Measurements from ENCODE around the gene ANO1. TPM values are rescaled to one million over a fixed set of nuclear protein-coding genes. Genes with fewer than 3 reads are reported as not detected.

Gene ANO1
- total RNA-seq, 1 experiment from 2014 or later = 10.9 TPM

- H4K20me1 ChIP-seq (ENCODE audit: control insufficient read depth, insufficient read depth, insufficient read length) = no peaks in the 10 kb centered on the region
- no peak overlapping the region for H2AFZ ChIP-seq (ENCODE audit: low read length)
- no peaks in the 10 kb centered on the region for H3K23me2 ChIP-seq (ENCODE audit: insufficient read length, low read depth, low read length, poor library complexity, severe bottlenecking)
- no peak overlapping the region for H2BK20ac ChIP-seq (ENCODE audit: low read depth, low read length, poor library complexity, severe bottlenecking)
- WGBS (ENCODE audit: extremely low coverage, insufficient read length, low lambda C conversion rate) = no CpG with 5 or more reads among the region's 7 CpGs
- no peak overlapping the region for H3K4ac ChIP-seq (ENCODE audit: low read depth, low read length)
- peaks cover 10 to 11% of the 10 kb centered on the region in 2 experiments for H3K4me1 Mint-ChIP-seq
- peak; percentile 15 for DNase-seq
- no peak overlapping the region for H3K4me3 Mint-ChIP-seq
- no peak overlapping the region for H4K8ac ChIP-seq (replicated peaks; ENCODE audit: insufficient read length, low read depth, low read length)
- no peak overlapping the region for H3K27ac ChIP-seq (ENCODE audit: insufficient read length, low read depth, low read length)
- no peaks in the 10 kb centered on the region for H3K9me3 ChIP-seq (ENCODE audit: control insufficient read depth, low read depth, low read length)
- no peak overlapping the region for H3K9ac ChIP-seq (ENCODE audit: extremely low read depth, insufficient read length, low read length)
- no peak overlapping the region for H2BK120ac ChIP-seq (ENCODE audit: low read depth, low read length, poor library complexity, severe bottlenecking)
- H3K9me3 Mint-ChIP-seq = no peaks in the 10 kb centered on the region
- H3K4me1 ChIP-seq (ENCODE audit: insufficient read depth, low read length) = no peaks in the 10 kb centered on the region
- H4K91ac ChIP-seq (ENCODE audit: insufficient read length, low read depth, low read length) = no peak overlapping the region
- H2BK15ac ChIP-seq (ENCODE audit: low read depth, low read length) = no peak overlapping the region
- H3K27me3 ChIP-seq (ENCODE audit: insufficient read depth, low read length) = no peaks in the 10 kb centered on the region
- no peak overlapping the region for H3T11ph ChIP-seq (ENCODE audit: low read length)
- H3K23ac ChIP-seq (ENCODE audit: insufficient read length, low read depth, low read length) = no peak overlapping the region
- H3K56ac ChIP-seq (ENCODE audit: insufficient read length, low read depth, low read length) = no peak overlapping the region
- no peaks in the 10 kb centered on the region for H3K79me2 ChIP-seq (ENCODE audit: insufficient read depth, low read length)
- H3K4me2 ChIP-seq (ENCODE audit: insufficient read depth, insufficient read length, low read length) = no peak overlapping the region
- no peak overlapping the region for H3K27ac Mint-ChIP-seq
- no peak overlapping the region for H3K14ac ChIP-seq (ENCODE audit: insufficient read depth, low read length)
- H2BK5ac ChIP-seq (ENCODE audit: insufficient read length, low read length) = no peak overlapping the region
- H3K79me1 ChIP-seq (ENCODE audit: insufficient read depth, low read depth, low read length, poor library complexity, severe bottlenecking) = no peaks in the 10 kb centered on the region
- no peak overlapping the region for H4K5ac ChIP-seq (ENCODE audit: insufficient read length, low read depth, low read length)
- no peak for TF ChIP-seq CTCF (conservative IDR thresholded peaks at IDR 0.05)
- no peak overlapping the region for H2AK5ac ChIP-seq (ENCODE audit: insufficient read length, low read length)
- peaks cover 28% of the 10 kb centered on the region for H3K27me3 Mint-ChIP-seq (ENCODE audit: low read depth)
- H3K18ac ChIP-seq (ENCODE audit: insufficient read length, low read depth, low read length) = no peak overlapping the region
- H3K36me3 Mint-ChIP-seq (ENCODE audit: insufficient read depth in 1 of 3, low read depth in 3 of 3) = no peaks in the 10 kb centered on the region
- no peak overlapping the region for H2BK12ac ChIP-seq (ENCODE audit: insufficient read length, low read depth, low read length)
These were observed 47.7 kb upstream of the ANO1 start for GRCh38 chr11:70030412-70030811.

All from H9 (cell line).